ENCODE results near the gene TEAD1.
A peak's percentile ranks its signal among the peaks of the same experiment; 100 is the strongest.

TEAD1 gene

DNA sequence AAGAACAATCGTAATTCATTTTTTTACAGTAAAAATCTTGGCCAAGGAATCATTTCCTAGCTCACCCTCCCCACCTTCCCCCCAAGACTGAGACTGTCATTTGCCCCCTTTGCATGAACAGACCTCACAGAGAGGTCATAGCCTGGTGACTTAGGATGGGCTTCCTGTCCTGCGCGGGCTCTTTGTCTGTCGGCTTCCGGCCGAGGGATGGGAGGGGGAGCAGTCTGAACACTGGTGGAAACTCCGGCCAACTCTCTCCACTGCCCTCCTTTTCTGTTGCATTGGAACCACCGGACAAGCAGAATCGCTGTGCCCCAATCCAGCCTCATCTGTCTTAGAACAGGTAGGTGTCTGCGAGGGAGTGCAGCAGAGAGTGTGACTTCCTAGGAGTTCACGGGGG is 41.7 kb downstream of the TEAD1 start:
- DNase-seq, result no peak

DNA sequence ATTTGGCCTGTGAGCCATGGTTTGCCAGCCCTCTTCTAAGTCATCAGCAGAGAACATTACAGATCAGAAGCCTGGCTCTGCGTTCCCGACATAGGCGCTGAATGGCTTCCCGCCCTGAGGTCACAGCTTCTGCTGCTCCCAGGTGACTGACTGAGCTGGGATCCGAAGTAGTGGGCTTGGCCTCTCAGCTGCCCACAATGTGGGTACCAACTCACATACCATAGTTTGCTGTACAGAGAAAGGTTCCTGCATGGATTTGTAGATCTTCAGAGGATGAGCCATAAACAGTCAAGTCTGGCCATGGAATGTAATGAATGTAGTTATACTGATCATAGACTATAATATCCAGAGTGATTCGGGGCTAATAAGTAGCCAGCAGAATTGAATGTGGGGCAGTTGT is 42.6 kb downstream of the TEAD1 start:
- no peak for DNase-seq

DNA sequence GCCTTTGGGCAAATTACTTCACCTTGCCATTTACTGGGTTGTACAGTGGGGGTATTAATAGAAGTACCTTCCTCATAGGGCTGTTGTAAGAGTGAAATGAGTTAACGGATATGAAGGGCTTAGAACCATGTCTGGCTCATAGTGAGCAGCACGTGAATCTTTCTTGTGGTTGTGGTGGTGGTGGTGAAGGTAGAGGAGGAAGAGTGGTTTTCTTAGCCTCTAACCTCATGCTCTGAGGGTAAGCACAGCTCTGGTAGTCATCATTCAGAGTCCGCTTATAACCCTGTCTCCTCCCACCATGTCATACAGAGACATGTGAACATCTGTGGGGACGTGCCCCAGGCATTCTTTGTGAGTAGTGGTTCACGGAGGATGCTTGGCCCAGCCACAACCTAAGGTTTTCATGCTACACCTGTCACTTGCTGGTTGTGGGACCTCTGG is 43.6 kb downstream of the TEAD1 start:
- no peak for DNase-seq

DNA sequence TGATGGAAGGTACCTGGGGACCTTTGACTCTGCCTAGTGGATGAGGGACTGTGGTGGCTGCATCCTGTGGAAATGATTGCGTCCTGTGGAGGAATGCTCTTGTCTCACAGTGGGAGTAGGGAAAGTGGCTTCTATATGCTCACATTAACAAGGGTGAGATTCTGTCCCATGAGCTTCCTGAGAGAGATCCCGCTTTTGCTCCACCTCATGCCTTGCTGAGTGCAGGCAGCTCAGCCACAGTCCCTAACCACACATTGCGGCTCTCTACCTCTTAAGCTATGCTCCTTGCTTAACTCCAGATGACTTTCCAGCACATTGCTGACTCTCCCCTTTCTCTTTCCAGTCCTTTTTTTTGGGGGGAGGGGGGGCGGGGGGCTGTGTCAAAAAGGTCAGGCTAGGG is 45.0 kb downstream of the TEAD1 start:
- DNase-seq, result no peak

DNA sequence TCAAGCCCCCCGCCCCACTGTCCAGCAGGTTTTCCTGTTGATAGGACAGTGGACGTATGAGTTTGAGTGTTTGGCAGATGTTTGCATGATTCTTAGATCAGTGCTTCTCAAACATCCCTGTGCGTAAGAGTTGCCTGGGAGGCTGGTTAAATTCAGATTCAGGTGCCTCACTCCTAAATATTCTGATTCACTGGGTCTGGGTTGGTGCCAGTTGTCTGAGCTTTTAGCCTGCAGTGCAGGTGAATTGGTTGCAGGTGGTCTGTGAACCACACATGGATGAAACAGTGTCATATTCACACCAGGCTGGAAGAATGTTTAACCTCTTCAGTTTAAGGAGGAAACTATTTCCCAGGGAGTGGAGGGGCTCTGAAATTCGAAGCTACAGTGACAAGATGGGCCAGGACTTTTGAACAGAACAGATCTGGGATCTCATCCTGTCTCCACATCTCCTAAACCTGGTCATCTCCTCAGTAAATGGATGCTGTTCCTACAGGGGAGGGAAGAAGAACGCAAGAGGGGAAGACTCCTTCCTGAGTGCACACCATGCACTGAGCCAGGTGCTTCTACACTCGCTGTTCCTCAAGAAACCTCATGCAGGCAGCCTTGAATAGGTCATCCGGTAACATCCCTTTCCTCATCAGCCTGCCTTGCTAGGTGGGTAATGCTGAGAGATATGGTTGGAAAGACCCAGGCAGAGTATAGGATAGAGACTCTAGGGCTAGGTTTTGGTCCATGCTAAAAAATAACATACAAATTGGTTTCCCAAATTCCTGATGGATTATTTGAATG is 47.8 kb downstream of the TEAD1 start:
- no peak for DNase-seq

DNA sequence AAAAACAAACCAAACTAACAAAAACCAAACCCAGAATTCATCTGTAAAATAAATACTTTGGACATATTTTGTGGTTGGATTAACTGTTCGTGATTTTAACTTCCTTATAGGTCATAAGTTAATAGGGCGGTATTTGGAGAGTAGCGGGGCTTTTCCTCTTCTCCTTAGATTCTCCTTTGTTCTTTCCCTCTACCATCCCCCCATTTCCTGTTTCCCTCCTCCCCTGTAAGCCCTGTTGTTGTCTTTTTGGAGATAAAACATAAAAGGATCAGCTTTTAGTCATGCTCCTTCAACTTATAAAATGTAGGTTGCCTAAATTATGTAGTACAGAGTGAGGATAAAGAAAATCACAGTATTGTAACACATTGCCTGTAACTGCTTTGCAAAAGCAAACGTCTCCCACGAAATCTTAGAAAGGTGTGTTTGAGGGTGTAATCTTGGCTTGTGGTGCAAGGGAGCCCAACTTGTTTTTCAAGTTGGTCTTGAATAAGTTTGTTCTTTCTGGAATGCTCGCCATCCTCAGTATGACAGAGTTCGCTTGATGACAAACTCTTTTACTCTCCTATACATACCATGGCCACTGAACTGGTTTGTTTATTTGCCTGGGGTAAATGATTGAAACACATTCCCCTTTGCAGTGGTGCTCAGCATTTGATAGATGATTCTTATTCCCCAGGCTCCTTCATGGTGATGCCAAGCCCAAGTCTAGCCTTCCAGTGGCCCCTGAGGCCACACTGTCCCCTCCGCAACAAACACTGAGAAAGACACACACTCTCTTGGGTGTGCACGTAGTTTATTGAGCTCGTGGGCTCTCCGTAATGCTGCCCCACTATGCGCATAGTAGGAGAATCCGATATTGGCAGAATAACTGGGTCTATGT is 49.4 kb downstream of the TEAD1 start:
- DNase-seq, result no peak

DNA sequence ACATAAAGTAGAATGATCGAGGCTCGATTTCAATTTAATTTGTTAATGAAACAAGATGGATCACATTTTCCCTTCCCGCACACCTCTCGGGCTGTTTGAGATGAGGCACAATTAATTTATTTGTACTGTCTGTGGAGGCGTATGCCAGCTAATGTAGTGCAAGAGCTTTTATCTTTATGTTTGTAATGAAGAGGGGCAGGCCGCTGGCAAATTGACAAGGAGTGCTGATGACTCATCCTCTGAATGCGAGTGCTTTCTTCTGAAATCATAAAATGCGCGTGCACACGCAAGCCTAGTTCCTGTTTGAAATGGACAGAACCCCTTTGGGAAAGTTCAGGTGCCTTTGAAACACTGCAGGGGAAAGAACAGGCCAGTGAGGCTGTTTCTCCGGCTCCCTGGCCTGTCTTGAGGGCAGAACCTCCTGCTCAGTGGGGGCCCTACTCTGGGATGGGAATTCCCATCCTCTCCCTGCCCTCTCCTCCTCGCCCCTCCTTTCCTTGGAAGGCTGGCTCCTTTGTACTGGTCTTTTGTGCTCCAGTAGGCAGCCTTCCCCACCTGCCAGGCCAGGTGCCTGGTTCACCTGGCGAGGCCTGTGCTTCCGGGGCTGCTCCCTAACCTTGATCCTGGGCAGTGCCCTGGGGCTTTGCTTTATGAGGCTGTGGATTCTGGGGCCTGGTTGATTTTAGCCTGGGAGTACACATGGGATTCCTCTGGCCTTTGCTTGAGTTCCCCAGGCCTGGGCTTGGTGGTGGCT is 50.3 kb downstream of the TEAD1 start:
- DNase-seq, result peak; percentile 62

DNA sequence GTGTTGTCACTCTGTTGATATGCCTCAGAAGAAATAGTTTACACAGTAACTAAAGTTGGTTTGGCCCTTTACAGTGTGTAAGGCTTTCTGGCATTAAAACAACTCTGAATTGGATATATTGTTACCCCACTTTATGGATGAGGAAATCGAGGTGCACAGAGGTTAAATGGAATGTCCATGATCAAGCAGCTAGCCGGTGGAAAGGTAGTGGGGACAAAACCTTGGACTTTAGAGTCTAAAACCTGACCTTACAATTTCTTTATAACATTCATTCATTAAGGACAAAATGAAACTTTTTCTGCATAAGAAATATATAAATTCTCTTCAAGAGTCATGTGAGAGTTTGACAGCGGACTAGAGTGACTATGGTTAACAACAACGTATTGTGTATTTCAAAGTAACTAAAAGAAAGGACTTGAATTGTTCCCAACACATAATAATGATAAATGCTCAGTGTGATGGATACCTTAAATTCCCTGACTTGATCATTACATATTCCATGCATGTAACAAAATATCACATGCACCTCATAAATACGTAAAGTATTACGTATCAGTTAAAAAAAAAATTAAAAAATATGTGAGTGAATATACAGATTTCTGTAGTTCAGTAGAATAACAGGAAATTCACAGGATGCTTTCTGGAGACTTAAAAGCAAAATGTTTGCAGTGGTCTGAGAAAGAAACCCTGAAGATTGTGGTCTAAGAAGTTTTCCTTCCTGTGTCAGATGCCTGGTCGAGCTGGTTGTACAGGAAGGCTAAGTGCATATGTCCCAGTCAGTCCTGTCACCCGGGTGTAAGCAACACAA is 51.0 kb downstream of the TEAD1 start:
- no peak for DNase-seq

DNA sequence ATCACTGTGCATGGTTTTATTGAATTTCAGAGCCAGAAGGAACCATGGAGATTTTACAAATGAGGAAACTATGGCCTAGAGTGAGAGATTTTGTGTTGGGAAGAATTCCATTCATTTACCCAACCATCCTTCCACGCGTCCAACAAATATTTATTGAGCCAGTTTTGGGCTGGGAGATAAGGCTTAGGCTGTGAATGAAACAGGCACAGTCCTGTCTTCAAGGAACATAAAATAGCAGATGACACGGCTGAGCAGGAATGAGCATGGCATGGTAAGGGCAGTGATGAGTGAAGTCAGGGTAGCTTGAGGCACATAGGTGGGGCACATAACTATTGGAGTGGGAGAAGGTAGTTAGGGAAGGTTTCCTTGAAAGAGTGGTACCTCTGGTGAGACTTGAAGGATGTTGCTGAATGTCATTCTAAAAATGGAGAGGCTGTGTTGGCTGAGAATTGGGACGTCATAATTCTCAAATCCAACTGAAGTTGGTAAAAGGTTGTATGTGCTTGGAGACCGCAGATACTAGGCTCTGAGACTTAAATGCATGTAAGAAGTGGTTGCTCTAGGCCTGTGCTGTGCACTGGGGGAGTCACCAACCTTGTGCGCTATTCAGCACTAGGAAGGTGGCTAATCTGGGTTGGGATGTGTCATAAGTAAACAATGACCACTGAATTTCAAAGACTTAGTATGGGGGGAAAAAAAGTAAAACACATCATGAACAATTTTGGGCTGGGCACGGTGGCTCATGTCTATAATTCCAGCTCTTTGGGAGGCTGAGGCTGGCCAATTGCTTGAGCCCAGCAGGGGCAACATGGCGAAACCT is 51.9 kb downstream of the TEAD1 start:
- no peak for DNase-seq

DNA sequence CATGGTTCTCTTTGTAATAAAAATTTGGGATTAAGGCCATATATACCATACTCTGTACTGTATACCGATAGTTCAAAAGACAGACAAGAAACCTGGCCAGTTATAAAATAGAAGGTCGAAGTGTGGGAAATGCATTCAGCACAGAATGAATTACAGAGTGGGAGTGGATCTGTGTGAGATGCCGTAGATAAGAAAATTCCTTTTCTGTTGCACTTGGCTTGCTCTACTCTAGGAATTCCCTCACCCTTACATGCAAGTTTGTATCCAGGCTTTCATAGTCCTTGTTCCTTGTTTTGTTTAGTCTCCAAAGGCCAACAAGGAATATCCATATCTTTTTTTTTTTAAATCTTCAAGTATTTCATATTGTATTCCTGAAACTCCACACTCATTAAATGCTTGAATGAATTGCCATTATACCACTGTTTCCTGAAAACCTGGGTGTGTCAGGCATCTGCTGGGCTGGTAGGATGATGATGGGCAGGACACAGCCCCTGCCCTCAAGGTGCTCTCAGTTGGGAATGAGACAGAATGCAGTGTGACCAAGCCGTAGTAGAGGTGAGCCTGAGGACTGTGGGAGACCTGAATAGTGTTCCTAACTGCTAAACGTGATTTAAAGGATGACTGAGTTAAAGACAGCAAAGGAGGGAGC is 53.5 kb downstream of the TEAD1 start:
- no peak for DNase-seq

DNA sequence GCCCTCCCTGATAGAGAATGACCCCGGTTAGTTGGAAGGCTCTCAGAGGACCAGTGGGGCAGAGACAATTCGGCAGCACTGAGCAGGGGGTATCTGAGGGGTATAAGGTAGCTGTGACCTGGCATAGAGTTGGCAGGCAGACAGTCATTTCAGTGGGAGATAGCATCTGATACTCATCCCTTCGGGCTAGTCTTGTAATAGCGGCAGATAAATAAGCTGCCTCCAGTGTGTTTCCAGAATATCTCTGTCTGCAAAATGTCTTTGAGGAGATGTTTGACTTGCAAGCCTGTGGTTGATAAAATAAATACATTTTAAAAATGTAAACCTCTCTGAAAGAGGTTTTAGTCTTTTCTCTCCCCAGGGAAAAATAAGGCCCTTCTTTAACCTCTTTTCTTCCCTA is 54.2 kb downstream of the TEAD1 start:
- no peak for DNase-seq

DNA sequence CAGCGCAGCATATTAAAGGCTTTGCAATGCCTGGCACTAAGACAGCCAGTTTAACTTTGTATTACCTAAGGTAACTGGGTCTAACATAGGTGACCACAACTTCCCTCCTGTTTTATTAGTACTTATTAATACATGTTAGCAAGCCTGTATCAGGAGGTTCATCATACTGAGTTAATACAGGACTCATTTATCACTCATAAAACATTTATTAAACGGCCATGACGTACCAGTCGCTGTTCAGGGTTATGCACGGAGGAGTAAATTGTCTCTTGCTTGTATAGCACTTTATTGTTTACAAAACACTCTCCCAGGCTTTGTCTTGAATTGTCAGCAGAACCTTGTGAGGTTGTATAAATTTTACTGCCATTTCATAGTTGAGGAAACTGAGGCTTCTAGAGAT is 55.7 kb downstream of the TEAD1 start:
- DNase-seq, result no peak

DNA sequence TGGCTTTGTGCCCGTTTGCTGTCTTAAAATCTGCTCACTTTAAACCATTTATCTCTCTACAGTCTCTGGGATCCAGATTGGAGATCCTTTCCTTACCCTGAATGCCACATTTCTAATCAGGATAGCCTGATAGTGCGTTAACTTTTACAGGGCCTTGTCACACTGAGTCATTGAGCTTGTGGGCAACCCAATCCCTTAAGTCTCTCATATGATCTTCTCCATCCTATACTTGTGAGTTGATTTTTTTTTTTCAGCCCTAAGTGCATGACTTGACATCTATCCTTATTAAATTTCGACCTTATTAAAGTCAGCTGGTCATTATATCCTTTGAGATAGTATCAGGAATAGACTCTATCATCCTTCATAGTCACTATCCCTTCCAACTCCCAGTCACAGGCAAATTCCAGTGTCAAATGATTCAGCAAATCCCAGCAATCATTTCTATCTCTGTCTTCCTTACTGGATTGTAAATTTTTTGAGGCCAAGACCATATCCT is 57.7 kb downstream of the TEAD1 start:
- DNase-seq, result no peak

DNA sequence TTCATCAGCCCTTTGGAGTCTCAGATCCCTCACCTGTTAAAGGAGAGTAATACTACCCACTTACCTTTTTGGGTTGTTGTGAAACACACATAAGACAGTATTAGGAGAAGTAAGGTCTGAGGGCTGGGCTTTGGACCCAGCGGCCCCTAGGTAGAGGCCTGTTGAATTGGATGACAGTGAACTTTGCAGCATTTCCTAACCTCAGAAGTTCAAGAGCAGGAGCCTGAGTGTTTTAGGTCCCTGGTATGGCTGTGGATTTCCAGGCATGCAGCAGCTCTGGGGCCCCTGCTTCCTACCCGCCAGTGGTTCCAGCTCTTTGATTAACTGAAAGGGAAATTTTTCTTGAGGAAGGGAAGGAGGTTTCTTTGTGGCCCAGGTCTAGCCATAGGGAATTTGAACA is 58.9 kb downstream of the TEAD1 start:
- DNase-seq, result no peak

DNA sequence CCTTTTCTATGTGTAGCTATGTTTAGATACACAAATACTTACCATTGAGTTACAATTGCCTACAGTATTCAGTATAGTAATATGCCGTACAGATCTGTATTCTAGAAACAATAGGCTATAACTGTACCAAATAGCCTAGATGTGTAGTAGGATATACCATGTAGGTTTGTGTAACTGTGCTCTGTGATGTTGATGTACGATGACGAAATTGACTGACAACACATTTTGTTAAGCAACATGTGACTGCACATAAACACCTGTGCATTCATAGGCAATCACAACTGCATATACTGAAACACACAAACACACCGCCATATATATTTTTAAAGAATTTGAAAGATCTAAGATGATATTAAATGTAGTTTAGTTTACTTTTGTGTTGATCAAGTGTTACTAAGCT is 60.4 kb downstream of the TEAD1 start:
- no peak for DNase-seq

DNA sequence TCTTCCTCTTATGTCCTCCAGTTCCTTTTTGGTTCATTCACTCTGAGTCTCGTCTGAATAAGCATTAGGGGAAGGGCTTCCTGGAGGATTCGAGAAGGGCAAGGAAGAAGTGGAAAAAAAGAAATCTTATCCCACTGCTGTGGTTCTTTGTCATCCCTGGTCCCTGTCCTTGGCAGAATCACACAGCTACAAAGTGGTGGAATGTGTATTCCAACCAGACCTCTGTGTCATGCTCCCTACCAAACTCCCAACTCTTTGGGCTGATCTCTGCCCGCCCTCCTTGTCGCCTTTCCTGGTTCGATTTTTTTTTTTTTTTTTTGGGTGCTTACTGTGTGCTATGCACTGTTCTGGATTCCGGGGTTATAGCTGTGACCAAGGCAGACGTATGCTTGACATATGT is 61.0 kb downstream of the TEAD1 start:
- no peak for DNase-seq

DNA sequence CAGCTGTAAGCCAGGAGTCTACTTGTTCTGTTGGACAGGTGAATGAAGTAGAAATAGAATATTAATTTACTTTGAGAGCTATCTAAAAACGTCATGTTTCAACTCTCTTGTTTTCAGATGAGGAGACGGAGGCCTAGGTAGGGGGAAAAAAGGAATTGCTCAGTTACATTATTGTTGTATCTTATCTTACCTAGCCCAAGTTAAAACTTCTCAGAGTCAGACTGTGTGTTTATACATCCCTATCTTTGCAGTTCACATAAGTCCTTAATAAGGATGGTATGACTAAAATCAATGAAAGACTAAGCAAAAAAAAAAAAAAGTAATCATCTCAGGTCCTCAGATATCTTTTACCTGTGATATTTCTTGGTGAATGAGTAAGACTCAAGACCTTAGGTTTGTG is 62.8 kb downstream of the TEAD1 start:
- no peak for DNase-seq

DNA sequence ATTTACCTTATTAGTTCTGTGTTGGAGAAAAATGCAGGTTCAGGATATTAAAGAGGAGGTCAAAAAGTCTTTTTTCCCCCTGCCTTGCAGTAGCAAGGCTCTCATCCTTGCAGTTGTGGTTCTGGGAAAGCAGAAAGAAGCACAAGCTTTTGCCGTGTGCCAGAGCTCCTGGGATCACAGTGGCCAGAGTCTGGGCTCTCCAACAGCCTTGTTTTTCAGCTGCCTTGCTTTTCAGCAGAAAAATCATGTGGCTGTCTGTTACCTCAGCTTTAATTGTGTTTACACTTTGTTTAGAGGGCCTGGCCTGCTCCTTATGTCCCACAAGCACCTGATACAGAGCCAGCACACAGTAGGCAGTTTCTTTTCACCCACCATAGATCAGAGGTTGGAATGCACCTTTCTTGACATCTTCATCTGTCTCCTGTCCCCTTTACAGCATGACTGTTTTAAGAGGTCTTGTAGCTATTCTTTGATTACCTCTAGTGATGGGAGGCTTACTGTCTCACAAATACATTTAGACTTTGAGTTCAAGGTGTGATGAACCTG is 67.5 kb downstream of the TEAD1 start:
- no peak for DNase-seq

DNA sequence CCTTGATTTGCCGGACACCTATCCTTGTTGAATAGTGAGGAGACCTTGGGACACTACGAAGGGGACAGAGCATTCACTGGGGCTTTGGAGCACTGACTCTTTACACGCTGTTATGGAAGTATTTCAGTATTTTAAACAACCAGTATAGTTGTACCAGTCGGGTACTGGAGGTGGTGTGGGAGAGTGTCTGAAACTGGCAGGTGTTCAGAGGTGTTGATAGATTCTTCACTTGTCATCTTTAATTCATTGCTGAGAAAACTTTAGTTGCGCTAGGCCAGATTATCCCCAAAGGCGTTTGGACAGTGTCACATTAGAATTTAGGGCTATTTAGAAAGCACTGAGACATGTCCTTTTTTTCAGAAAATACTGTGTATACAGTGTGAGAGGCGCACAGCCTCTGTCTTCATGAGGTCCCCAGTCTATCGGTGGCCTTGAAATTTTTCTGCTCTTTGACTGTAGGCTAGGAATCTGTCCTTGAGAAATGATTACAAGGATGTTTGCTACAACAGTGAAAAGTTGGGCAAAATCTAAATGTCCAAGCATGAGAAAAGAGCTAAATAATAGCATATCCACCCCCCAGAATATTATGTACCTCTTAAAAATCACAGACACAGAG is 69.7 kb downstream of the TEAD1 start:
- DNase-seq, result no peak

DNA sequence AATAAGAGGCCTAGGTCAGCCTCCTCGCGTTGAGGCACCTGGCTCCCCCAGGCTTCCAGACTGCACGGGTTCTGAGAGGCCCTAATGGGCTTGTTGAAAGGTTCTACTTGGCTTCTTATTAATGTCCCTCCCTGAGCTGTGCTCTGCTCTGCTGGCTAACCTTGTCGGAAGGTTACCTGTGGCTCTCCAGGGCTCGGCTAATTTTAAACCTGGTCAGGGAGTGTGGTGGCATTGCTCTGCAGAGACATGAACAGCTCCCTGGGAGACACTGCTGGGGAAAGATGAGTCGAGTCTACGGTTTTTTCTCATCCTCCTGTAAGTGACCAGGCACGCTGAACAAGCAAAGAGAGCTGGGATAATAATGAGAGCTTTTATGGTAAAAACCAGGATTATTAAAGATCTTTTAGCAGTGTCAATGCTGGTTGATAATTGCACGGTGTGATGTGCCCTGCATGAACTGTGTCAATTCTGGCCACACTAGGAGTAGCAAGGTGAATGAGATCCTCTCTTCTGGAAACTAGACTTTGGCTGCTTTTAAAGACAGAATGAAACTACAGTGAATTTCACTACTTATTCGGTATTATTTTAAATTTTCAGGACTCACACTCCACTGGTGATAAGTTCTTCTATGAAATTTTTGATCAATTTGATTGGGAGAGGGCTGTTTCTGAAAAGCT is 70.7 kb downstream of the TEAD1 start:
- DNase-seq, result peak; percentile 42

Data from femur (tissue), 1 donor.